ENCODE results near the gene CFB. TPM values are rescaled to one million over a fixed set of nuclear protein-coding genes. Genes with fewer than 3 reads are reported as not detected.

The CFB gene
- total RNA-seq, 4 donors from 2014 or later: 25.1 to 35.4 (median 33.8) TPM

GRCh38 chr6:31899882-31900722 is 45.8 kb upstream of the CFB start:
- TF ChIP-seq CTCF (IDR thresholded peaks at IDR 0.05; ENCODE audit: low read depth): no peak

- TF ChIP-seq CTCF (IDR thresholded peaks at IDR 0.05; ENCODE audit: low read depth): no peak
Measured at GRCh38 chr6:31900917-31901414, 44.9 kb upstream of the CFB start.

- TF ChIP-seq CTCF (IDR thresholded peaks at IDR 0.05; ENCODE audit: low read depth): no peak
Measured at GRCh38 chr6:31901415-31901952, 44.4 kb upstream of the CFB start.

GRCh38 chr6:31901953-31902643 is 43.8 kb upstream of the CFB start, which contains the start of gene ZBTB12:
TSS of gene ZBTB12 (minus strand) at chr6:31902086. CDS start at chr6:31901305, 781 bp downstream.
- no peak for TF ChIP-seq CTCF (IDR thresholded peaks at IDR 0.05; ENCODE audit: low read depth)

GRCh38 chr6:31903957-31904356 is 41.9 kb upstream of the CFB start:
- no peak for TF ChIP-seq CTCF (IDR thresholded peaks at IDR 0.05; ENCODE audit: low read depth)

- no peak for TF ChIP-seq CTCF (IDR thresholded peaks at IDR 0.05; ENCODE audit: low read depth)
Measured at GRCh38 chr6:31905041-31905440, 40.9 kb upstream of the CFB start.

GRCh38 chr6:31906122-31906521 is 39.8 kb upstream of the CFB start:
- TF ChIP-seq CTCF (IDR thresholded peaks at IDR 0.05; ENCODE audit: low read depth): no peak
